Stimulated activated naive CD4-positive, alpha-beta T cell treated with Interleukin-2 at 50 U/mL for 16 hours (primary cell): ENCODE measurements around the gene BTG2.
A peak's percentile ranks its signal among the peaks of the same experiment; 100 is the strongest.

Experiments
- DNase-seq: peaks from one replicate; lab custom pipeline; 2025; lab: John Stamatoyannopoulos, UW

BTG2 gene

DNA sequence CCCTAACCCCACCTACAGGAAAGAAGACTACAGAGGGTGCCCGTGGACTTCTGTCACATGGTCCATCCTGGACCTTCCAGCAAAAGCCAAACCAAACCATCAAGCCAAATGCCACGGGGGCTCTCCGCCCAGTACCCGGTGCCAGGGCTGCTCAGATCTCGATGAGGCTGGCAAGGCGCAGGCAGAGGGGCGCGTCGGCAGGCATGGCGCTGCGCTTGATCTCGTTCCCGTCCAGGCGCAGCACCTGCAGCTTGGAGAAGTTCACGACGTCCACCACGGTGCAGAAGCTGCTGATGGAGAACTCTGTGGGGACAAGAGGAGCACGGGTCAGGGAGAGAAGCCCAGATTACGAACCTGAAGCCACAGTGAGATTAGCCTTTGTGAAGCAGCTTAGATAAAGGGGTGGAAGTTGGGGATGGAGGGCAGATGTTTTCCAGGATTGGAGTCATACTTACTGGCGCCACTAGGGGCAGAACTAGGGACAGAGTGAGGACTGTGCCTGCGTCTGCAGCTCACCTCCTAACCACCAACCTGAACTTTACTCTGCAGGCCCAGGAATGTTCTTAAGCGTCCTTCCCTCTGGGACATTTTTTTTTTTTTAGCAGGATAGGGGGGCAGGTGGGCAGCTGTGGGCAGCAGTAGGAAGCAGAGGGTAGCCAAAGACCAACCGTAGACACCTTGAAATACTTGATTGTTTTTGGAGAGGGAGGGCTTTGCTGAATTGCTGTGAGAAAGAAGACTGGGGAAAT lies 37.0 kb downstream of the BTG2 start:
- peak; percentile 20 for DNase-seq

DNA sequence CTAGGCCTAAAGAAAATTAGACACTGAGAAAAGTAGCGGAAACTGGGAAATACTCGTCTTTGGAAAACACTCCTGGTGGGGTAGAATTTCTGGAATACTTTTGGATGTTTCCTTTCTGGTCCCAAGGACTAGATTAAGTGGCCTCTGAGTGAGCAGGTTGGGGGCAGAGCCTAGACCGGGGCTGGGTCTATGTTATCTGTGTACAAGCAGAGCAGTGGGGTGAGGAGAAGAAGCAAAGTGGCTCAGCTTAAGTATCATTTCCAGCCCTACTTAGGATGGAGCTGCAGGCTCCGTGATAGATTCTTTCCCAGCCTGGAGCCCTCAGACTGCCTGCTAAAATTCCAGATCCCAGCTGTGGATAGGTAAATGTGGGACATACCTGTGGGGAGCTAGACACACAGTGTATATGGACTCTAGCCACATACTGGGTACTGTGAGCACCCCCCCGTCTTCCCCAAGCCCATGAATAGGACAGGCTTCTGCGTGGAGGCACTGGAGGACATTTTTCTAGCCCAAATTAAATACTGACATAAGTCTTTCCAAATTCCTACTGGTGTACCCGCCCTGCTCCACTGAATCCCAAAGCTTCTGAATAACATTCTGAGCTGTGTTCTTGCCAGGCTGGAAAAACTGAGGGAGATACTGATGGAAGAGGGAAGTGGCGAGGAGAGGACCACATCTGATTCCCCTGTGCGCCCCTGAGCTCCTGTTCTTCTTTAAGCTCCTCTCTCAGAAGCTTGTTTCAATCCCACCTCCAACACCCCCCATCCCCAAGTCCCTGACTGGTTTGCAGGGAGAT lies 38.8 kb downstream of the BTG2 start:
- no peak for DNase-seq

DNA sequence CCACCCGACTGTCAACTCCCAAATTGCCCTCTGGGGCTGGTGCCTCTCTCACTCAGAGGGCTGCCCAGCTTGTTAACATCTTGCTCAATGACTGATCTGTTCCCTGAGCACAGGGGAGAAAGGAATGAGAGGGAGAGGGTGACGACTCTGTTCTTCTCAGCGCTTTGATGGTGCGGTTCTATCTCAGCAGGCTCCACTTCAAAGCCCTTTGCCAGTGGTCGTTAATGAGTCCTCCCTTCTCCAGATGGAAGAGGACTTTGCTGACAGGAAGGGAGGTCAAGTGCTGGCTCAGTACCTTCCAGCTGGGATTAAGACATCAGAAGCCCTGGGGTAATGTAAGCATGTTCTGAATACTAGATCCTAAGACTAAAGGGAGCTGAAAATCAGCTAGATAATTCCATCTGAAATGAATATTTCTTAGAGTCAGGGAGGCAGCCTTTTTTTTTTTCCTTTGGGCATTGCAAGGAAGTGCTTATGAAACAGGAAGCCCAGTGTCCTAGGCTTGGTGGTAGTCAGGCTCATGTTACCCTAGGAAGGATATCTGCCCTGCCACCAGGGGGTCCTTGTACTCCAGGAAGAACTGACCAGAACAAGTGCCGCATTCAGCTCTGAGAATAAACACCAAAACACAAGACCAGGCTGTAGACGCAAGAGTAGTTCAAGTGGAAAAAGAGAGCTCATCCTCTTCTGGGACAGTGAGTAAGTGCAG lies 40.9 kb downstream of the BTG2 start:
- DNase-seq = no peak

DNA sequence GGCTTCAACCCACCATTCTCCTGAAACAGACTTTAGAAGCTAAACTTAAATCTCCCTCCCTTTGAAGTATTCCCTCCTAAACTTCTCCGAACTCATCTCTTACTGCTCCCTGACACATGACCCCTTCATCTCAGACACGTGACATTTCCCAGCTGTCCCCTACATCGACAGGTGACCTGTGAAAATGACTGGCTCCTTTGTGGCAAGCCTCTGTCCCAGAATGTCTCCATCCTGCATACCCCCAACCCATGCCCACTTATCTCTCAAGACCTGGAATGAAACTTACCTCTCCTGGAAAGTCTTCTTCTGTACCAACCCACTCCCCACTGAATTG lies 41.4 kb downstream of the BTG2 start:
- DNase-seq = no peak

DNA sequence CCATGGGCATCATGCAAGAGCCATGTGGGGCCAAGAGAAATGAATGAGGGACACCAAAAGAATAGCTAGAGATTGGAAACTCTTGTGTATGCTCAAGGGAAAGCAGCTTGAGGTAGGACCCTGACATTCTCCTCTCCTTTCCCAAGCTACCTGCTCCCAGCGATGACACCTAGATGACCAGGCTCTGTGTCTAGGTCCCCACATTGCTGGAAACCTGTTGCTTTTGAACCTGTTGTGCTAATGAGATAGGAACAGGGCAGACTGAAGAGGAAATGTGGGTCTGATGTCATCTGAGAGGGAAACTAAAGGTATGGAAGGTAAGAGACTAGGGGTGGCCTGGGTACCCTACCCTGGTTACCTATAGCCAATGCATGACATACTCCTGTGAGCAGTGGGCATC lies 43.8 kb downstream of the BTG2 start:
- DNase-seq = no peak

DNA sequence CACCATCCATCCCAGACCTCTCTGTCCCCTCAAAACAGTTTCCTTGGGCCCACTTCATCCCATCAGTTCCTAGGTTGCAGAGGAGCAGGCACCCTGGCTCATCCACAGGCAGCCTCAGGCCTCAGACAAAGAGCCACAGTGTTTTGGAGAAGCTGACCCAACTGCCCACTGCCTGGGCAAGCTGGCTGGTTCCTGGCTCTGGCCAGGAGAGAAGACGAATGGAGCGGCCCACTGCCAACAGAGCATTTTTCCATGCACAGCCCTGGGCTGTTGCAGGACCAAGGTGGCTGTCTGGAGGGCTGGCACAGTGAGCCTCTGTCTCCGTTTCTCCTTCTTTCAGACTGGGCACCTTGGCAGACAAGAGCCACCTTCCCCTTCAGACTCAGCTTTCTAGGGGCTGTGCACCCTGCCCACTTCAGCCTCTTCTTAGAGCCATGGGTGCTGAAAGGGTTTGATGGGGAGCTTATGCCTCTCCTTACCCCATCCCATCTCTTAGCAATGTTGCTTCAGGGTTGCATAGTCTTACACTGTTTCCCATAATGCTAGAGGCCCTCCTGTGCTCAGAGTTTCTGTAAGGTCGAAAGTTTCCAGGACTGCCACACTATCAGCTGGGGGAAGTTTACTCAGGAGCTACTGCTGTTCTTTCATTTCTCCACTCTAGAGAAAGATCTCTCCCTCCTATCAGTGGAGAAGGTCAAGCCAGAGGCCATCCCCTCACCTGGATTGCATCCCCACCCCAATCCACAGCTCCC lies 44.6 kb downstream of the BTG2 start:
- DNase-seq = no peak

DNA sequence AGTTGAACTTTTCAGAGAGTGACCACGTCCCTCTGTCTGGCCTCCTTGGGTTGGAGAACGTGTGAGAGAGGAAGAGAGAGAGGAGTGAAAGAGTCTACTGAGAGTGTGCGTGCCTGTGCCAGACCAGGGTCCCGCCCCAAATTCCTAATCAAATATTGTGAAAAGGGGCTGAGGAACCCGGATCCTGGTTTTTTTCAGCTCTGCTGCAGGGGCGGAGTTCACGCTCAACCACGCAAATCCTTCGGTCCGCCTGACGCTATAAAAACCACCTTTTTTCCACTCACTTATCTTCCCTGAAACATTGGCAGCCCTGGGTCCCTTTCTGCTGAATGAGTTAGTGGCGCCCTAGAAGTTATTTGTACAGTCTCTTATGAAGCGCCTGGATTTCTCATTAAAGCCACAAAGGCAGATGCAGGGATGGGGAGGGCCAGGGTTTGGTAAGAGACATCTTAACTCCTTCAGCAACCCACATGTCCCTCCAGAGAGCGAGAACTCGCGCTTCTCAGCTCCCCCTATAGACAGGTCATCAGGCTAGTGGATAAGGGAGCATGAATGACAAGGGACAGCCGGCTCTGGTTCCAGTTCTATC lies 45.8 kb downstream of the BTG2 start, which contains the start of gene FMOD:
Gene FMOD, minus strand, starts transcription at position 86 of the 589 bp plus-strand sequence. CDS start 2,852 bp downstream, outside the sequence.
- no peak for DNase-seq

DNA sequence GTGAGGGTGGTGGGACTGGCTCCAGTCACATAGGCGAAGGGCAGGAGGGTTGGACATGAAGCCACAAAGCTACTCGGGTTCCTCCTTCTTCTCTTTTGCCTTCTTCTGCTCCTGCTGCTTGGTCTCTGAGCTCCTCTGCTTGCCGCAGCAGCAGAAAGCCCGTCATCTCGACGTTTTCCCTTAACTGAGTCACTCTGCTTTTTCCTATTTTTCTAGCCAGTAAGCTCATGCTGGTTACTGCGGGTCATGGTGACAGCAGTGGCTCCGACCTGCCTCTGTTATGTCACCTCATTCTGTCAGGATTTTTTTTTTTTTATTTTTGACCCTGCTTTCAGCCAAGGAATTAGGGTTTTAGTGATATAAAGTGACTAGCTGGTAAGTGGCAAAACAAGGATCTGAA lies 48.2 kb downstream of the BTG2 start:
- no peak for DNase-seq

DNA sequence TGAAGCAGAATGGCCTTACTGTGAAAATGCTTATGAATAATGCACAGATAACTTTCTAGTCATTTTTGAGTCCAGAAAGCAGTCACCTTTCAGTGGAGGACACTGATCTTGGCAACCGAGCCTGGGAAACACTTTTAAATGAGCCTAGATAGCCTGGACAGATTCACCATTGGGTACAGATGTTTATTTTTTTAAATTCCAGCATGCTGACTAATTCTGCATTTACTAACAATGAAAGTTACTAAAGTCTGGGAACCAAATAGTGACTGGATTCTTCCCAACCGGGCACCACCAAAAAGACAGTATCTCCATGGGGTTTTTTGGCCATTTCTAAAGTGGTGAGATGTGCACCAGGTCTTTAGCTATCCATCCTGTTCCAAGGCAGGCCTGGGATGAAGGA lies 48.9 kb downstream of the BTG2 start:
- no peak for DNase-seq

DNA sequence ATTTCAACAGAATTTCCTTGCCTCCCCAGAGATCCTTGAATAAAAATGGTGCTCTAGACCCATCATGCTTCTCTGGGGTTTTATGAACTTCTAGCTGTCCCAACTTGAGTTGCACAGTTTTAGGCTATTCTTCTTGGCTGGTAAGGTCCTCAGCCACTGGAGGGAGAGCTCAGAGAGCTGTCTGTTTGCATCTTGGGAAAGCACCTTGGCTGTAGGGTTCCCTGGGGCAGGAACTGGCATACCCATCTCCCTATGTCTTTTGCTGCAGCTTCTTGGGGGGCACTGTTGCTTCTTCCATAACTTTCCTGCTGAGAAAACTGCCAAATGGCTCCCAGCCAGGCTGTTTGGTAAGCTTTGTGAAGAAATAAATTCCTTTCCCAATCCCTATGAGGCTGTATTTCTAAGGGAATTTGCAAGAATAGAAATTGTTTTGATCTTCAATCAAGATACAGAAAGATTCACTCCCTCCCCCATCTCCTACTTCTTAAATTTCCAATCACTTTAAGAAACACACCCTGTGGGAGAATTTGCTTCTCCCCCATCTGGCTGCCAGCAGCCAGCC lies 53.8 kb downstream of the BTG2 start:
- no peak for DNase-seq
